ENCODE measurements around the gene SORT1. TPM values are rescaled to one million over a fixed set of nuclear protein-coding genes. Genes with fewer than 3 reads are reported as not detected.
A peak's percentile ranks its signal among the peaks of the same experiment; 100 is the strongest.
"Not testable (repeated sequence)": the region's sequence is repeated elsewhere in the genome, so short reads cannot be mapped to it uniquely, and the experiment has no call there.

Gene SORT1
- total RNA-seq, result under 1 TPM; 0.31 to 0.51 TPM

DNA sequence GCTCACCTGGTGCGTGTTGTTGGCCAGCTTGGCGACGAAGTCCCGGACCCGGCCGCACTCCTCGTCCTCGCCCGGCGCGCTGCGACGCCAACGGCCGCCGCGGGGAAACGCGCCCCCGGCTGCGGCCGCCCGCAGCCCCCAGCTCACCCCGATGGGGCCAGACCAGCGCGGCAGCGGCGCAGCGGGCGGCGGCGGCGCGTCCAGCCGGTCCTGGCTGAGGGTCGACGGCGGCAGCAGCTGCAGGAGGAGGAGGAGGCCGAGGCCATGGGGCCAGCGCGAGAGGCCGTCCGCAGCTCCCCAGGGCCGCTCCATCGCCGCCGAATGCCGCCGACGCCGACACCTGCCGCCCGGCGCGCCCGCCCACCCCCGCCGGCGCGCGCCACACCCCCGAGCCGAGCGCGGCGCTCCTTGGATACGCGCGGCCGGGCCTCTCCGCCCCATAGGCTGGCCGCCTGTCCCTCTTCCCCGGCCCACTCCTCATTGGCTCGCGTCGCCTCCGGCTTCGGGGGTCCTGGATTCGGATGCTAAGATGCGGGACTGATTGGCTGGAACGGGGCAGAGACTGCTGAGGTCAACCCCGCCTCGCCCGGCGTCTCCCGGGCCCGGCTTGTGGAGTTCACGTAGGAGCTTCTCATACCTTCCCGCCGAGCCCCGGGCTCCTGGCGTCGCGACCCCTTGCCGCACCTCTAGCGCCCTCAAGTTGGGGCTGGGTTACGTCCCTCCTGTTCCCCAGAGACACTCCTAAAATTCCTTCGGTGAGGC, at the start of gene SORT1:
Gene SORT1 (minus strand): TSS at position 338 of the 762 bp plus-strand sequence. CDS start 26 bp downstream, at position 312.
- Mint-ChIP-seq H3K4me1 (ENCODE audit: low read depth) (peaks cover 7% of the 10 kb centered on the region), H3K9me3 (no peaks in the 10 kb centered on the region), H3K36me3 (peaks cover 1% of the 10 kb centered on the region), H3K27me3 (peaks cover 36% of the 10 kb centered on the region), H3K4me3 (peak within 1 kb of the TSS; percentile 65), H3K27ac (no peak within 1 kb of the TSS)
- ChIA-PET POLR2A (interaction anchor here (1.2 to 1.6 kb wide), 3 partner anchors 28 to 119 kb away, joined by 3 to 6 read pairs (median 4); partner anchors contain the start of gene PSRC1), CTCF (interaction anchor here (0.6 to 8.6 kb wide), 21 partner anchors 11 to 372 kb away, joined by 3 to 205 read pairs (median 5); partner anchors contain the start of genes CELSR2 and PSRC1)
- intact Hi-C loops (cut with micrococcal nuclease), result loop anchor here (2.0 kb wide), 1 partner anchor 135 kb away; no protein-coding TSS in a partner anchor
- DNase-seq, result peak; percentile 65

DNA sequence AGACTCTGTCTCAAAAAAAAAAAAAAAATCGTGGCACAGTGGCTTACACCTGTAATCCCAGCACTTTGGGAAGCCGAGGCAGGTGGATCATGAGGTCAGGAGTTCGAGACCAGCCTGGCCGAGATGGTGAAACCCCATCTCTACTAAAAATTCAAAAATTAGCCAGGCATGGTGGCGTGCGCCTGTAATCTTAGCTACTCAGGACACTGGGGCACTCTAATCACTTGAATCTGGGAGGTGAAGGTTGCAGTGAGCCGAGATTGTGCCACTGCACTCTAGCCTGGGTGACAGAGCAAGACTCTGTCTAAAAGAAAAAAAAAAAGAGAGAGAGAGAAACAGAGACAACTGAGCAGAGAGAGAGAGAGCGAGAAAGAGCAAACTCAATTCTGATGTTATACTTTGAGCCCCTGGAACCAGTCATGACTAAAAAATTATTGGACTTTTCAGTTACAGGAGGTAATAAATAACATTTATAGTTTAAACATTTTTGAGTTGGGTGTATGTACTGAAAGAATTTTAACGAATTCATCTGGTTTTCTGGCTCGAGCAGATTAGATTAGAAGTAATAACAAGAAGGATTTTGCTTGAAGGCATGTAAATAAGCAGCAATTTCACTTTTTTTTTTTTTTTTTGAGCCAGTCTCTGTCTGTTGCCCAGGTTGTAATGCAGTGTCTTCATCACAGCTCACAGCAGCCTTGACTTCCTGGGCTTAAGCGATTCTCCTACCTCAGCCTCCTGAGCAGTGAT, 48.4 kb upstream of the SORT1 start:
- intact Hi-C loops (cut with micrococcal nuclease); POLR2A ChIA-PET; H3K4me3 Mint-ChIP-seq; H3K9me3 Mint-ChIP-seq; H3K4me1 Mint-ChIP-seq (ENCODE audit: low read depth); H3K27ac Mint-ChIP-seq; CTCF ChIA-PET; H3K36me3 Mint-ChIP-seq; DNase-seq: not testable (repeated sequence)
- peaks cover 13% of the 10 kb centered on the region for H3K27me3 Mint-ChIP-seq

DNA sequence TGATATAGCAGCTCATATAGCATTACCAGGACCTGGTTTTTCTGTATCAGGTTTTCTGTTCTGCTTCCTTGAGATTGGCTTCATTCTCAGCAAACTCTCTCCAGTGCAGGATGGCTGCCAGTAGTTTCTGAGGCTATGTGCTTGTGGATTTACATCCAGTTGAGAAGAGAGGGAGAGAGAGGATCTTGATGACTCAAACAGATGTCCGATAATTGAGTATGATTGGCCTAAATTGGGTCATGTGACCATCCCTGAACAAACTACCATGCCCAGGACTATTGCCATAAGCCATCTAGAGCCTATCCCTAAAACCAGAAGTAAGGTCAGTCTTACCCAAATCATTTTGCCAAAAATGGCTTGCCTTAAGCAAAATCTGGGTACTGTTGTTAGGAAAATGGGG, 46.6 kb upstream of the SORT1 start:
- Mint-ChIP-seq H3K9me3 (no peaks in the 10 kb centered on the region), H3K27ac (no peak overlapping the region), H3K4me1 (ENCODE audit: low read depth) (no peaks in the 10 kb centered on the region), H3K4me3 (no peak overlapping the region), H3K27me3 (peaks cover 3% of the 10 kb centered on the region), H3K36me3 (no peaks in the 10 kb centered on the region)
- no peak for DNase-seq
- intact Hi-C loops (cut with micrococcal nuclease), result no loop called here
- ChIA-PET POLR2A (no interaction called here), CTCF (no interaction called here)

DNA sequence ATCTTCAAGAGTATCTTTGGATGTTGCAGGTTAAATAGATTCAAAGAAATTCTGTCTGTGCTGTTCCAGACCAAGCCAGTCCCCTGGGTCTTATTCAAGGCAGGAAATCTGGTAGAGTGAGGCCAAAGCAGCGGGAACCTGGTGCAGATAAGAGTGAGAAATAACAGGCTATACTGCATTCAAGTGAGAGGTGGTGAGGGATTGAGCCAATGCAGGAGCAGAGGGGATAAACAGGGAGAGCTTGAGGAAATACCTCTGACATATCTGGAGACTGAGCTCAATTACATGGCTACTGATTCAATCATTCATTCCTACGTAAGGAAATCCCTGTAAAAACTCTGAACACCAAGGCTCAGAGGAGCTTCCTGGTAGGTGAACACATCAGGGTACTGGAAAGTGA, 45.8 kb upstream of the SORT1 start:
- H3K27me3 Mint-ChIP-seq, result peaks cover 3% of the 10 kb centered on the region
- no peaks in the 10 kb centered on the region for H3K9me3 Mint-ChIP-seq
- no peaks in the 10 kb centered on the region for H3K4me1 Mint-ChIP-seq (ENCODE audit: low read depth)
- POLR2A ChIA-PET, result no interaction called here
- CTCF ChIA-PET, result no interaction called here
- intact Hi-C loops (cut with micrococcal nuclease), result no loop called here
- DNase-seq, result no peak
- no peak overlapping the region for H3K4me3 Mint-ChIP-seq
- no peaks in the 10 kb centered on the region for H3K36me3 Mint-ChIP-seq
- no peak overlapping the region for H3K27ac Mint-ChIP-seq

DNA sequence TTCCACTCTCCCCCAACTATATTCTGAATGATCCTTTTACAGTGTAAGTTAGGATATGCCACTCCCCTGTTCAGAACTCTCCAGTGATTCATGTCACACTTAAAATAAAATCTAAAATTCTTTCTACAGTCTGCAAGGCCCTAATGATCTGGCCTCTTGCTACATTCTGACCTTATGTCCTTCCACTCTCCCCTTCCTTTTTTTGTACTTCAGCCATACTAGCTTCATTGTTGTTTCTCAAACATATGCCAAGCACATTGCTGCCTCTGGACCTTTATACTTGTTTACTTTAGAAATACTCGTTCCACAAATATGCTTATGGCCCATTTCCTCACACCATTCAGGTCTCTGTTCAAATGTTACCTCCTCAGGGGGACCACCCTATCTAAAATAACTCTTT, 43.4 kb upstream of the SORT1 start:
- DNase-seq, result no peak
- intact Hi-C loops (cut with micrococcal nuclease), result no loop called here
- no peaks in the 10 kb centered on the region for H3K9me3 Mint-ChIP-seq
- H3K27me3 Mint-ChIP-seq, result peaks cover 3% of the 10 kb centered on the region
- CTCF ChIA-PET, result interaction anchor here (1.0 kb wide), 1 partner anchor 89 kb away, joined by 3 read pairs; no protein-coding TSS in a partner anchor
- no peaks in the 10 kb centered on the region for H3K36me3 Mint-ChIP-seq
- H3K4me3 Mint-ChIP-seq, result no peak overlapping the region
- H3K4me1 Mint-ChIP-seq (ENCODE audit: low read depth), result no peaks in the 10 kb centered on the region
- H3K27ac Mint-ChIP-seq, result no peak overlapping the region
- POLR2A ChIA-PET, result no interaction called here

DNA sequence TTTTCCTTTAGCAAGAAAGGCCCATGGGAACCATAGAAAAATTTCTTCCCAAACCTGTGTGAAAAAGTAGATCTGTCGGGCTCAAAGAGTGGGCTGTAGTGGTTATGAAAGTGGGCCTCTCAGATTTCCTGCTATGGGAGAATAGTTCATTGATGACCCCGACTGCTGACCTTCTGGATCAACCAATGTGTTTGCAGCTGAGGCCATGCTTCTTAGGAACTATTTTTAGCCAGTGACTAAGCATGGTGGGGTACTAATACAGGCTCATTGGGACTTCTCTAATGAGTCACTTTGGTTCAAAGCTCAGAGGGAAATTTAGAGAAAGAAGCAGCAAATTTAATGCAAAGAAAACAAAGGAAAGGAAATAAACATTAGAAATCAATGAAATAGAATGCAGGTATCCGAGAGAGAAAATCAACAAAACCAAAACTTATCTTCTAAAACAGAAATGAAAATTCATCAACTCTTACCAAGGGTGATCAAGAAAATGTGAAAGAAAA, 41.1 kb upstream of the SORT1 start:
- Mint-ChIP-seq H3K4me3 (no peak overlapping the region), H3K27ac (no peak overlapping the region), H3K9me3 (peaks cover 2% of the 10 kb centered on the region), H3K4me1 (ENCODE audit: low read depth) (no peaks in the 10 kb centered on the region), H3K27me3 (peaks cover 4% of the 10 kb centered on the region), H3K36me3 (no peaks in the 10 kb centered on the region)
- POLR2A ChIA-PET, result interaction anchor here (1.1 to 1.2 kb wide), 2 partner anchors 12 to 14 kb away, joined by 3 to 4 read pairs; partner anchors contain the start of gene PSMA5
- CTCF ChIA-PET, result interaction anchor here (1.6 kb wide), 1 partner anchor 51 kb away, joined by 6 read pairs; no protein-coding TSS in a partner anchor
- intact Hi-C loops (cut with micrococcal nuclease), result no loop called here
- no peak for DNase-seq

DNA sequence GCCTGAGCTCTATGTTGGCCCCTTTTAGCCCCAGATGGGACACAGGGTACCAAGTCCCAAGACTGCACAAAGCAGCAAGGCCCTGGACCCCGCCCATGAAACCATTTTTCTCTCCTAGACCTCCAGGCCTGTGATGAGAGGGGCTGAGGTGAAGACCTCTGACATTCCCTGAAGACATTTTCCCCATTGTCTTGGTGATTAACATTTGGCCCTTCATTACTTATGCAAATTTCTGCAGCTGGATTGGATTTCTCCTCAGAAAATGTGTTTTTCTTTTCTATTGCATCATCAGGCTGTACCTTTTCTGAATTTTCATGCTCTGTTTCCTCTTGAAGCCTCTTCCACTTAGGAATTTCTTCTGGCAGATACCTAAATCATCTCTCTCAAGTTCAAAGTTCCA, 36.8 kb upstream of the SORT1 start:
- POLR2A ChIA-PET, result no interaction called here
- no peaks in the 10 kb centered on the region for H3K36me3 Mint-ChIP-seq
- CTCF ChIA-PET, result no interaction called here
- no peak for DNase-seq
- no peak overlapping the region for H3K27ac Mint-ChIP-seq
- H3K9me3 Mint-ChIP-seq, result peaks cover 2% of the 10 kb centered on the region
- H3K27me3 Mint-ChIP-seq, result peaks cover 4% of the 10 kb centered on the region
- no peaks in the 10 kb centered on the region for H3K4me1 Mint-ChIP-seq (ENCODE audit: low read depth)
- intact Hi-C loops (cut with micrococcal nuclease), result no loop called here
- H3K4me3 Mint-ChIP-seq, result no peak overlapping the region

DNA sequence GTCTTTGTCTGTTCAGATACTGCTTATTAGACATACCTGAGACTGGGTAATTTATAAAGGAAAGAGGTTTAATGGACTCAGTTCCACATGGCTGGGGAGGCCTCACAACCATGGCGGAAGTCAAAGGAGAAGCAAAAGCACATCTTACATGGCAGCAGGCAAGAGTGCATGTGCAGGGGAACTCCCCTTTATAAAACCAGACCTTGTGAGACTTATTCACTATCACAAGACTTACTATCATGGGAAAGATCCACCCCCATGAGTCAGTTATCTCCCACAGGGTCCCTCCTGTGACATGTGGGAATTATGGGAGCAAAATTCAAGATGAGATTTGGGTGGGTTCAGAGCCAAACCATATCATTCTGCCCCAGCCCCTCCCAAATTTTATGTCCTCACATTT, 35.6 kb upstream of the SORT1 start:
- CTCF ChIA-PET, result no interaction called here
- no peak overlapping the region for H3K4me3 Mint-ChIP-seq
- H3K27ac Mint-ChIP-seq, result no peak overlapping the region
- no peak for DNase-seq
- no peaks in the 10 kb centered on the region for H3K36me3 Mint-ChIP-seq
- H3K9me3 Mint-ChIP-seq, result peaks cover 2% of the 10 kb centered on the region
- POLR2A ChIA-PET, result no interaction called here
- peaks cover 4% of the 10 kb centered on the region for H3K27me3 Mint-ChIP-seq
- H3K4me1 Mint-ChIP-seq (ENCODE audit: low read depth), result no peaks in the 10 kb centered on the region
- intact Hi-C loops (cut with micrococcal nuclease), result no loop called here

DNA sequence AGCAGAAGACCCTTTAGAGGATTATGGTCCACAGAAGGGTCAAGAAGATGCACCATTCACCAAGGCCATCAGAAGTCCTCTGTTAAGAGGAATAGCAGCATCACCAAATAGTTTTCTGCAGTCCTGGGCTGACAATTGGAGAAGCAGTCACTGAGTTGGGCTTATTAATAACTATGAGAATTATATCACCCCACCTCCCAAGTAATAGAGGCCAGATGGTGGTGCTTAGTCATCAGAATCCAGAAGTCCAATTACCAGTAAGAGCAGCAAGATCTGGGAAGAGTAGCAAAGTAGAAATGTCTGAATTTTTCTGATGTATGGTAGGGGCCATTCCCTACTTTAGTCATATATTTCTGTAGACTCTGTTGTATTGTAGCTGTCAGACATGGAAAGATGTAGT, 34.6 kb upstream of the SORT1 start:
- no peak for DNase-seq
- no peak overlapping the region for H3K4me3 Mint-ChIP-seq
- no peaks in the 10 kb centered on the region for H3K36me3 Mint-ChIP-seq
- peaks cover 4% of the 10 kb centered on the region for H3K4me1 Mint-ChIP-seq (ENCODE audit: low read depth)
- no peak overlapping the region for H3K27ac Mint-ChIP-seq
- POLR2A ChIA-PET, result no interaction called here
- peaks cover 4% of the 10 kb centered on the region for H3K27me3 Mint-ChIP-seq
- peaks cover 2% of the 10 kb centered on the region for H3K9me3 Mint-ChIP-seq
- intact Hi-C loops (cut with micrococcal nuclease), result no loop called here
- CTCF ChIA-PET, result interaction anchor here (1.8 kb wide), 1 partner anchor 101 kb away, joined by 6 read pairs; no protein-coding TSS in a partner anchor

DNA sequence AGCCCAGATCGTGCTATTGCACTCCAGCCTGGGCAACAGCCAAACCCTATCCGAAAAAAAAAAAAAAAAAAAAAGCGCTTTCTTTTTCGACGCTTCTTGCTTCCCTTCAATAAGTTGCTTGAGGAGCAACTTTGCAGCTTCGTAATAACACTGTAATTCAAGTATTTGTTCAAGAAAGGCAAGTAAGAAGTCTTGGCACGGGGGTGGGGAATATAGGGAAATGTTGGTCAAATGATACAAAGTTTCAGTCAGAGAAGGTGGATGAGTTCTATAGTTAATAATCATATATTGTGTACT, 29.4 kb upstream of the SORT1 start:
- Mint-ChIP-seq H3K4me3 (peak overlapping the region; percentile 93), H3K4me1 (ENCODE audit: low read depth) (peaks cover 32% of the 10 kb centered on the region), H3K9me3 (no peaks in the 10 kb centered on the region), H3K36me3 (peaks cover 19% of the 10 kb centered on the region), H3K27ac (peak overlapping the region; percentile 98), H3K27me3 (no peaks in the 10 kb centered on the region)
- POLR2A ChIA-PET, result interaction anchor here (1.2 to 3.8 kb wide), 4 partner anchors 12 to 213 kb away, joined by 3 to 36 read pairs (median 13); partner anchors contain the start of genes ATXN7L2, GNAI3 and SARS1
- intact Hi-C loops (cut with micrococcal nuclease), result loop anchor here (2.0 to 5.0 kb wide), 4 partner anchors 40 to 326 kb away; partner anchors contain the start of genes CYB561D1 and SYPL2
- CTCF ChIA-PET, result interaction anchor here (1.2 to 5.2 kb wide), 5 partner anchors 56 to 119 kb away, joined by 3 to 52 read pairs (median 7); partner anchors contain the start of gene ATXN7L2
- DNase-seq, result no peak

DNA sequence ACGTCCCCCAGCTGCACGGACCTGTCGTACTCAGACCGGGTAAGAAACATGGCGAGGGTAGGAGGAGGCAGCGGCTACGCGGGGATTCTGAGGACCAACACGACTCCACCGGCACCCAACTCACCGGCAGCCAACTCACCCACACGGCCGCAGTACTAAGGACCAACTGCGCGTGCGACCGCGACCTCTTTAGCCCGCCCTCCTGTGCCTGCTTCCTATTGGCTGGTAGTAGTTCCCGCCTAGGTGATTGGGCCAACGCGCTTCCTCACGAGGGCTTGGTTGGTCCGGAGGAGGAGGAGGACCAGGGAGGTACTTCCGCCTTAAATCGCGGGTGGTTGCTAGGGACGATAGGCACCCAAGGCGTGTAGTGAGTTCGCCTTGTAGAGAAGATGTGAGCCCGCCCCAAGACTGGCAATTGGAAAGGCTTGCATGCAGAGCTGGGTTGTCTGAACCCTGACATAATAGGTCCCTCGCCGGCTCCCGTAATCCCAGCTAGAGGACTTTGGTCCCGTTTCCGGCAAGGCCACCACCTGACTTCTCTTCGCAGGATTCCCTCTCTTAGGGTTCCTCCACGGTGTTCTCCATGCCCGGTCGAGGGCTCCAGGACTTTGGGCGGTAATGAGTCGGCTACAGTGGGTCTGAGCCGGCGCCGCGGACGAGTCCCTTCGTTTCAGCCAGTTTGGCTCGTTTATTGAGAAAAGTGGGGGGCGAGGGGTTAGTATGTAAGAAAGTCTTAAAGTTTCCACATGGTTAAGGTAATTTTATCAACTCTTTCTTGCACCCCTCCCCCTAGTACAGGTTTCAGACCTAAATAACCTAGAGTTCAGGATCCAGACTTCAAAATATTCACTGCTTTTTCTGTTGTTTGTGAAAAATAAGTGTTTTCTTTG, 28.8 kb upstream of the SORT1 start, which contains the start of gene PSMA5:
Gene PSMA5 (minus strand): TSS at position 168 of the 890 bp plus-strand sequence. CDS start 118 bp downstream, at position 50.
- intact Hi-C loops (cut with micrococcal nuclease), result loop anchor here (1.0 to 5.0 kb wide), 8 partner anchors 41 to 326 kb away; partner anchors contain the start of genes ATXN7L2, CYB561D1, GNAI3 and PSRC1
- H3K27ac Mint-ChIP-seq, result peak within 1 kb of the TSS; percentile 98
- H3K9me3 Mint-ChIP-seq, result no peaks in the 10 kb centered on the region
- ChIA-PET POLR2A (interaction anchor here (0.8 to 3.8 kb wide), 11 partner anchors 12 to 912 kb away, joined by 3 to 36 read pairs (median 4); partner anchors contain the start of genes ATXN7L2, CYB561D1, GNAI3 and PSRC1), CTCF (interaction anchor here (0.7 to 5.2 kb wide), 11 partner anchors 11 to 193 kb away, joined by 3 to 52 read pairs (median 3); partner anchors contain the start of genes AMPD2, ATXN7L2, CYB561D1 and GNAT2)
- no peaks in the 10 kb centered on the region for H3K27me3 Mint-ChIP-seq
- peak; percentile 98 for DNase-seq
- H3K4me1 Mint-ChIP-seq (ENCODE audit: low read depth), result peaks cover 38% of the 10 kb centered on the region
- H3K36me3 Mint-ChIP-seq, result peaks cover 23% of the 10 kb centered on the region
- H3K4me3 Mint-ChIP-seq, result peak within 1 kb of the TSS; percentile 93

Measured in activated CD4-positive, alpha-beta memory T cell treated with anti-CD3 and anti-CD28 coated beads for 36 hours (primary cell).